ENCODE data around the gene CTDSPL2. TPM values are rescaled to one million over a fixed set of nuclear protein-coding genes. Genes with fewer than 3 reads are reported as not detected.
A peak's percentile ranks its signal among the peaks of the same experiment; 100 is the strongest.
"Not testable (repeated sequence)": the region's sequence is repeated elsewhere in the genome, so short reads cannot be mapped to it uniquely, and the experiment has no call there.

CTDSPL2 gene
- total RNA-seq, 1 experiment from 2014 or later = 51.8 TPM

- DNase-seq (ENCODE audit: extremely low read depth, low read depth) = no peak
Observed at GRCh38 chr15:44479343-44479742, 51.9 kb downstream of the CTDSPL2 start.

- DNase-seq (ENCODE audit: extremely low read depth, low read depth) = no peak
Observed at GRCh38 chr15:44482090-44482489, 54.7 kb downstream of the CTDSPL2 start.

- no peak for DNase-seq (ENCODE audit: extremely low read depth, low read depth)
Observed at GRCh38 chr15:44485880-44486279, 58.5 kb downstream of the CTDSPL2 start.

GRCh38 chr15:44489464-44489863, 62.0 kb downstream of the CTDSPL2 start:
- no peak for DNase-seq (ENCODE audit: extremely low read depth, low read depth)

GRCh38 chr15:44490622-44491021, 63.2 kb downstream of the CTDSPL2 start:
- DNase-seq (ENCODE audit: extremely low read depth, low read depth) = no peak

- no peak for DNase-seq (ENCODE audit: extremely low read depth, low read depth)
Observed at GRCh38 chr15:44492040-44492439, 64.6 kb downstream of the CTDSPL2 start.

GRCh38 chr15:44492672-44493071, 65.2 kb downstream of the CTDSPL2 start:
- no peak for DNase-seq (ENCODE audit: extremely low read depth, low read depth)

GRCh38 chr15:44495562-44495961, 68.1 kb downstream of the CTDSPL2 start:
- no peak for DNase-seq (ENCODE audit: extremely low read depth, low read depth)

- no peak for DNase-seq (ENCODE audit: extremely low read depth, low read depth)
Observed at GRCh38 chr15:44500555-44500954, 73.1 kb downstream of the CTDSPL2 start.

- peak; percentile 38 for DNase-seq (ENCODE audit: extremely low read depth, low read depth)
Observed at GRCh38 chr15:44501768-44502366, 74.4 kb downstream of the CTDSPL2 start.

GRCh38 chr15:44516436-44516835, 89.0 kb downstream of the CTDSPL2 start:
- no peak for DNase-seq (ENCODE audit: extremely low read depth, low read depth)

- DNase-seq (ENCODE audit: extremely low read depth, low read depth) = no peak
Observed at GRCh38 chr15:44519537-44519936, 92.1 kb downstream of the CTDSPL2 start.

GRCh38 chr15:44525018-44525417, 97.6 kb downstream of the CTDSPL2 start:
- DNase-seq (ENCODE audit: extremely low read depth, low read depth) = no peak

- DNase-seq (ENCODE audit: extremely low read depth, low read depth) = no peak
Observed at GRCh38 chr15:44527241-44527640, 99.8 kb downstream of the CTDSPL2 start.

GRCh38 chr15:44529864-44530604, 102.6 kb downstream of the CTDSPL2 start:
- DNase-seq (ENCODE audit: extremely low read depth, low read depth) = no peak

- no peak for DNase-seq (ENCODE audit: extremely low read depth, low read depth)
Observed at GRCh38 chr15:44530653-44531052, 103.2 kb downstream of the CTDSPL2 start.

GRCh38 chr15:44532275-44532674, 104.8 kb downstream of the CTDSPL2 start:
- not testable (repeated sequence) for DNase-seq (ENCODE audit: extremely low read depth, low read depth)

GRCh38 chr15:44532689-44533088, 105.3 kb downstream of the CTDSPL2 start:
- no peak for DNase-seq (ENCODE audit: extremely low read depth, low read depth)

GRCh38 chr15:44535092-44535491, 107.7 kb downstream of the CTDSPL2 start:
- DNase-seq (ENCODE audit: extremely low read depth, low read depth) = no peak

- DNase-seq (ENCODE audit: extremely low read depth, low read depth) = no peak
Observed at GRCh38 chr15:44535523-44536301, 108.3 kb downstream of the CTDSPL2 start.

GRCh38 chr15:44536302-44536961, 109.0 kb downstream of the CTDSPL2 start:
- DNase-seq (ENCODE audit: extremely low read depth, low read depth) = peak; percentile 87

All from NCI-H460 (cell line).